ENCODE data around the gene DIP2A.
"Not testable (repeated sequence)": the region's sequence is repeated elsewhere in the genome, so short reads cannot be mapped to it uniquely, and the experiment has no call there.

The DIP2A gene

GRCh38 chr21:46437511-46437910, 21.2 kb upstream of the DIP2A start:
- Histone ChIP-seq H3K4me3 (ENCODE audit: low read length) (no peak overlapping the region), H3K27ac (ENCODE audit: low read length) (no peak overlapping the region), H3K4me1 (ENCODE audit: insufficient read depth, low read length) (no peaks in the 10 kb centered on the region), H3K9me3 (ENCODE audit: insufficient read depth, low read depth, low read length) (no peaks in the 10 kb centered on the region), H3K9ac (ENCODE audit: low read depth, low read length) (no peak overlapping the region), H3K27me3 (ENCODE audit: insufficient read depth, low read length) (no peaks in the 10 kb centered on the region), H3K36me3 (ENCODE audit: insufficient read depth, low read depth, low read length) (peaks cover 73% of the 10 kb centered on the region)

- no peaks in the 10 kb centered on the region for H3K9me3 ChIP-seq (ENCODE audit: insufficient read depth, low read depth, low read length)
- H3K4me1 ChIP-seq (ENCODE audit: insufficient read depth, low read length): no peaks in the 10 kb centered on the region
- peaks cover 78% of the 10 kb centered on the region for H3K36me3 ChIP-seq (ENCODE audit: insufficient read depth, low read depth, low read length)
- no peak overlapping the region for H3K27ac ChIP-seq (ENCODE audit: low read length)
- no peak overlapping the region for H3K4me3 ChIP-seq (ENCODE audit: low read length)
- no peak overlapping the region for H3K9ac ChIP-seq (ENCODE audit: low read depth, low read length)
- H3K27me3 ChIP-seq (ENCODE audit: insufficient read depth, low read length): no peaks in the 10 kb centered on the region
These were observed 20.4 kb upstream of the DIP2A start for GRCh38 chr21:46438241-46438640.

- H3K9ac ChIP-seq (ENCODE audit: low read depth, low read length): no peak overlapping the region
- H3K36me3 ChIP-seq (ENCODE audit: insufficient read depth, low read depth, low read length): peaks cover 83% of the 10 kb centered on the region
- H3K27ac ChIP-seq (ENCODE audit: low read length): no peak overlapping the region
- H3K27me3 ChIP-seq (ENCODE audit: insufficient read depth, low read length): no peaks in the 10 kb centered on the region
- H3K4me1 ChIP-seq (ENCODE audit: insufficient read depth, low read length): no peaks in the 10 kb centered on the region
- H3K9me3 ChIP-seq (ENCODE audit: insufficient read depth, low read depth, low read length): no peaks in the 10 kb centered on the region
- H3K4me3 ChIP-seq (ENCODE audit: low read length): no peak overlapping the region
These were observed 18.8 kb upstream of the DIP2A start for GRCh38 chr21:46439906-46440305.

GRCh38 chr21:46441331-46441730, 17.4 kb upstream of the DIP2A start:
- Histone ChIP-seq H3K4me3 (ENCODE audit: low read length) (no peak overlapping the region), H3K27ac (ENCODE audit: low read length) (no peak overlapping the region), H3K36me3 (ENCODE audit: insufficient read depth, low read depth, low read length) (peaks cover 90% of the 10 kb centered on the region)

GRCh38 chr21:46441961-46442498, 16.7 kb upstream of the DIP2A start:
- H3K27ac ChIP-seq (ENCODE audit: low read length): no peak overlapping the region
- no peaks in the 10 kb centered on the region for H3K9me3 ChIP-seq (ENCODE audit: insufficient read depth, low read depth, low read length)
- H3K36me3 ChIP-seq (ENCODE audit: insufficient read depth, low read depth, low read length): peaks cover 87% of the 10 kb centered on the region
- H3K4me1 ChIP-seq (ENCODE audit: insufficient read depth, low read length): no peaks in the 10 kb centered on the region
- H3K27me3 ChIP-seq (ENCODE audit: insufficient read depth, low read length): no peaks in the 10 kb centered on the region
- no peak overlapping the region for H3K4me3 ChIP-seq (ENCODE audit: low read length)
- no peak overlapping the region for H3K9ac ChIP-seq (ENCODE audit: low read depth, low read length)

More at GRCh38 chr21:46441331-46441730, 17.4 kb upstream of the DIP2A start:
- Histone ChIP-seq H3K4me1 (ENCODE audit: insufficient read depth, low read length) (no peaks in the 10 kb centered on the region), H3K9ac (ENCODE audit: low read depth, low read length) (no peak overlapping the region), H3K27me3 (ENCODE audit: insufficient read depth, low read length) (no peaks in the 10 kb centered on the region), H3K9me3 (ENCODE audit: insufficient read depth, low read depth, low read length) (no peaks in the 10 kb centered on the region)

GRCh38 chr21:46442938-46443337, 15.8 kb upstream of the DIP2A start:
- Histone ChIP-seq H3K4me3 (ENCODE audit: low read length) (no peak overlapping the region), H3K36me3 (ENCODE audit: insufficient read depth, low read depth, low read length) (peaks cover 80% of the 10 kb centered on the region), H3K27ac (ENCODE audit: low read length) (no peak overlapping the region), H3K4me1 (ENCODE audit: insufficient read depth, low read length) (no peaks in the 10 kb centered on the region), H3K9me3 (ENCODE audit: insufficient read depth, low read depth, low read length) (no peaks in the 10 kb centered on the region), H3K9ac (ENCODE audit: low read depth, low read length) (no peak overlapping the region), H3K27me3 (ENCODE audit: insufficient read depth, low read length) (no peaks in the 10 kb centered on the region)

GRCh38 chr21:46443910-46444309, 14.8 kb upstream of the DIP2A start:
- H3K27ac ChIP-seq (ENCODE audit: low read length): no peak overlapping the region
- peaks cover 76% of the 10 kb centered on the region for H3K36me3 ChIP-seq (ENCODE audit: insufficient read depth, low read depth, low read length)
- no peaks in the 10 kb centered on the region for H3K4me1 ChIP-seq (ENCODE audit: insufficient read depth, low read length)

GRCh38 chr21:46448108-46448507, 10.6 kb upstream of the DIP2A start:
- Histone ChIP-seq H3K9me3 (ENCODE audit: insufficient read depth, low read depth, low read length) (peaks cover 5% of the 10 kb centered on the region), H3K4me1 (ENCODE audit: insufficient read depth, low read length) (no peaks in the 10 kb centered on the region)

More at GRCh38 chr21:46443910-46444309, 14.8 kb upstream of the DIP2A start:
- no peak overlapping the region for H3K9ac ChIP-seq (ENCODE audit: low read depth, low read length)
- H3K9me3 ChIP-seq (ENCODE audit: insufficient read depth, low read depth, low read length): no peaks in the 10 kb centered on the region; the same call in 1 of the 2 replicates
- H3K4me3 ChIP-seq (ENCODE audit: low read length): no peak overlapping the region
- H3K27me3 ChIP-seq (ENCODE audit: insufficient read depth, low read length): no peaks in the 10 kb centered on the region

GRCh38 chr21:46448855-46449254, 9.8 kb upstream of the DIP2A start:
- H3K27ac ChIP-seq (ENCODE audit: low read length); H3K9me3 ChIP-seq (ENCODE audit: insufficient read depth, low read depth, low read length); H3K4me1 ChIP-seq (ENCODE audit: insufficient read depth, low read length); H3K9ac ChIP-seq (ENCODE audit: low read depth, low read length); H3K27me3 ChIP-seq (ENCODE audit: insufficient read depth, low read length); H3K4me3 ChIP-seq (ENCODE audit: low read length): not testable (repeated sequence)
- H3K36me3 ChIP-seq (ENCODE audit: insufficient read depth, low read depth, low read length): peaks cover 28% of the 10 kb centered on the region

More at GRCh38 chr21:46448108-46448507, 10.6 kb upstream of the DIP2A start:
- Histone ChIP-seq H3K27me3 (ENCODE audit: insufficient read depth, low read length) (no peaks in the 10 kb centered on the region), H3K9ac (ENCODE audit: low read depth, low read length) (no peak overlapping the region), H3K4me3 (ENCODE audit: low read length) (no peak overlapping the region), H3K27ac (ENCODE audit: low read length) (no peak overlapping the region), H3K36me3 (ENCODE audit: insufficient read depth, low read depth, low read length) (peaks cover 34% of the 10 kb centered on the region)

- peaks cover 5% of the 10 kb centered on the region for H3K9me3 ChIP-seq (ENCODE audit: insufficient read depth, low read depth, low read length)
- no peak overlapping the region for H3K27ac ChIP-seq (ENCODE audit: low read length)
- H3K36me3 ChIP-seq (ENCODE audit: insufficient read depth, low read depth, low read length): peaks cover 18% of the 10 kb centered on the region; the same call in 1 of the 2 replicates
These were observed 6.0 kb upstream of the DIP2A start for GRCh38 chr21:46452710-46453109.

GRCh38 chr21:46454142-46454541, 4.5 kb upstream of the DIP2A start:
- Histone ChIP-seq H3K27me3 (ENCODE audit: insufficient read depth, low read length) (no peaks in the 10 kb centered on the region), H3K4me3 (ENCODE audit: low read length) (no peak overlapping the region), H3K36me3 (ENCODE audit: insufficient read depth, low read depth, low read length) (peaks cover 18% of the 10 kb centered on the region; the same call in 1 of the 2 replicates), H3K27ac (ENCODE audit: low read length) (no peak overlapping the region), H3K9me3 (ENCODE audit: insufficient read depth, low read depth, low read length) (peaks cover 5% of the 10 kb centered on the region; the same call in 1 of the 2 replicates), H3K4me1 (ENCODE audit: insufficient read depth, low read length) (peaks cover 4% of the 10 kb centered on the region; the same call in 1 of the 2 replicates), H3K9ac (ENCODE audit: low read depth, low read length) (no peak overlapping the region)

More at GRCh38 chr21:46452710-46453109, 6.0 kb upstream of the DIP2A start:
- Histone ChIP-seq H3K9ac (ENCODE audit: low read depth, low read length) (no peak overlapping the region), H3K27me3 (ENCODE audit: insufficient read depth, low read length) (no peaks in the 10 kb centered on the region), H3K4me1 (ENCODE audit: insufficient read depth, low read length) (peaks cover 3% of the 10 kb centered on the region; the same call in 1 of the 2 replicates), H3K4me3 (ENCODE audit: low read length) (no peak overlapping the region)

- no peak overlapping the region for H3K27ac ChIP-seq (ENCODE audit: low read length)
- no peak overlapping the region for H3K4me3 ChIP-seq (ENCODE audit: low read length)
- H3K9ac ChIP-seq (ENCODE audit: low read depth, low read length): no peak overlapping the region
- 0 out of 2 replicates have a peak, but pooled peaks cover under 1% of the 10 kb centered on the region for H3K9me3 ChIP-seq (ENCODE audit: insufficient read depth, low read depth, low read length)
- no peaks in the 10 kb centered on the region for H3K27me3 ChIP-seq (ENCODE audit: insufficient read depth, low read length)
- H3K36me3 ChIP-seq (ENCODE audit: insufficient read depth, low read depth, low read length): peaks cover 18% of the 10 kb centered on the region; the same call in 1 of the 2 replicates
- peaks cover 4% of the 10 kb centered on the region; the same call in 1 of the 2 replicates for H3K4me1 ChIP-seq (ENCODE audit: insufficient read depth, low read length)
These were observed 3.9 kb upstream of the DIP2A start for GRCh38 chr21:46454634-46455390.

Data from iPS-20b (cell line).